ENCODE measurements around the gene FKBP4. TPM values are rescaled to one million over a fixed set of nuclear protein-coding genes. Genes with fewer than 3 reads are reported as not detected.
A peak's percentile ranks its signal among the peaks of the same experiment; 100 is the strongest.

FKBP4 gene
- total RNA-seq, 1 donor from 2014 or later: 45.3 TPM

DNA sequence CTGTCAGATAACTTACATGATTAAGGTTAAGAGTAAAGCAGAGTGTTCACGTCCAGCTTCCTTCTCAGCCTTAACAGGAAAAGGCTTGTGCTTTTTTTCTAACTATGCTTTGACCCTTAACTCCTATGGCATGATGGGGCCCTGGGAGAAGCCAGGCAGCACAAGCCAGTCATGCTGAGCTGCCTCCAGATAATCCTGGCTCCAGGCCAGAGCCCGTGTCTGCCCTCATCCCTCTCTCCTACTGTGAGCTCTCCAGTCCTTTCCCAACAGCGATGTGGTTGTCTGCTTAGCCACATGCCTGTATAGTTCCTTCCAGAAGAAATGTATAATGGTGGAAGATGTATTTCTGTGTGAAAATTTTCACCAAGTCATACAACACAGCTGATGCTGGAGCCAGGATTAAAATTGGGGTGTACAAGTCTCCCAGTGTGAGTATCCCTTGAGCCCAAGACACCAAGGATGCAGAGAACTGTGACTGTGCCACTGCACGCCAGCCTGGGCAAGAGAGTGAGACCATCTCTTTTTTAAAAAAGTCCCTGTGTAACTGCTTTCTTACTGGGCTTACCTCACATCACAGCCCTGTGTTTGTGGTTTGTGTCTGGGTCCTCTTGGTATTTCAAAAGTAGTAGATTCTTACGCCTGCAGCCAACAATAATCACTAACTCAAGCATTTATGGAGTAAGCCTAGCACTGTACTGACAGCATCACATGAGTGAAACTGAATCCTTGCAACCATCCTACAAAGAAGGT lies 9.8 kb downstream of the FKBP4 start:
- Mint-ChIP-seq H3K27me3 (ENCODE audit: insufficient read depth, low read depth) (no peaks in the 10 kb centered on the region), H3K36me3 (peaks cover 37% of the 10 kb centered on the region), H3K27ac (peak overlapping the region; percentile 65), H3K4me3 (no peak overlapping the region), H3K4me1 (peaks cover 3% of the 10 kb centered on the region), H3K9me3 (no peaks in the 10 kb centered on the region)
- H3F3A ChIP-seq (ENCODE audit: low read depth): no peaks in the 10 kb centered on the region
- H3K4me3 ChIP-seq: no peak overlapping the region
- no peak for DNase-seq (ENCODE audit: low spot score)
- no peak overlapping the region for H3K9ac ChIP-seq
- H3K9me3 ChIP-seq (ENCODE audit: low read depth): no peaks in the 10 kb centered on the region
- TF ChIP-seq, protein P1, sequence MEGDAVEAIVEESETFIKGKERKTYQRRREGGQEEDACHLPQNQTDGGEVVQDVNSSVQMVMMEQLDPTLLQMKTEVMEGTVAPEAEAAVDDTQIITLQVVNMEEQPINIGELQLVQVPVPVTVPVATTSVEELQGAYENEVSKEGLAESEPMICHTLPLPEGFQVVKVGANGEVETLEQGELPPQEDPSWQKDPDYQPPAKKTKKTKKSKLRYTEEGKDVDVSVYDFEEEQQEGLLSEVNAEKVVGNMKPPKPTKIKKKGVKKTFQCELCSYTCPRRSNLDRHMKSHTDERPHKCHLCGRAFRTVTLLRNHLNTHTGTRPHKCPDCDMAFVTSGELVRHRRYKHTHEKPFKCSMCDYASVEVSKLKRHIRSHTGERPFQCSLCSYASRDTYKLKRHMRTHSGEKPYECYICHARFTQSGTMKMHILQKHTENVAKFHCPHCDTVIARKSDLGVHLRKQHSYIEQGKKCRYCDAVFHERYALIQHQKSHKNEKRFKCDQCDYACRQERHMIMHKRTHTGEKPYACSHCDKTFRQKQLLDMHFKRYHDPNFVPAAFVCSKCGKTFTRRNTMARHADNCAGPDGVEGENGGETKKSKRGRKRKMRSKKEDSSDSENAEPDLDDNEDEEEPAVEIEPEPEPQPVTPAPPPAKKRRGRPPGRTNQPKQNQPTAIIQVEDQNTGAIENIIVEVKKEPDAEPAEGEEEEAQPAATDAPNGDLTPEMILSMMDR (IDR thresholded peaks at IDR 0.05): no peak
- TF ChIP-seq EZH2 (IDR thresholded peaks at IDR 0.05) (no peak), EZH2phosphoT487 (IDR thresholded peaks at IDR 0.05) (no peak)
- H3K27me3 ChIP-seq: no peaks in the 10 kb centered on the region
- H4K20me1 ChIP-seq (ENCODE audit: low read depth): peaks cover 3% of the 10 kb centered on the region
- H3K36me3 ChIP-seq: no peaks in the 10 kb centered on the region
- no peak overlapping the region for H3K4me2 ChIP-seq
- no peak overlapping the region for H2AFZ ChIP-seq (replicated peaks)
- H3K27ac ChIP-seq: no peak overlapping the region
- H3K79me2 ChIP-seq (ENCODE audit: low read depth): no peaks in the 10 kb centered on the region
- no peaks in the 10 kb centered on the region for H3K4me1 ChIP-seq

DNA sequence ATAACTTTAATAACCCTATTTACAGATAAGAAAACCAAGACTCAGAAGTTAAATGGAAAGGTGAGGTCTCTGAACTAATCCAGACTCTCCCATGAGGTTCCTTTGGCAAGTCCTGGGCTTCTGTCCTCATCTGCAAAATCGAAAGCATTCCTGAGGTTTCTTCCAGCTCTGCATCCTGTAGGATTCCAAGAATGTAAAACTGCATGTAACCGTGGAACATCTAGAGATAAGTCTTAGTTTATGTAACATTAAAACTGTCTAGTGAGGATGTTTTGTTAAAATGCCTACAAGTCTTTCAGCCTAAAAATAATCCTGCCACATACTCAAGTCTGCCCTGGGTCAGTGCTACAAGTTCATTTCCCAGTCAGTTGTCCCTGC lies 10.4 kb downstream of the FKBP4 start:
- H3K9me3 Mint-ChIP-seq: no peaks in the 10 kb centered on the region
- Histone ChIP-seq H3K27me3 (no peaks in the 10 kb centered on the region), H4K20me1 (ENCODE audit: low read depth) (peaks cover 3% of the 10 kb centered on the region), H3K4me3 (no peak overlapping the region), H3K9me3 (ENCODE audit: low read depth) (no peaks in the 10 kb centered on the region), H3K27ac (no peak overlapping the region), H3K9ac (no peak overlapping the region), H3K36me3 (no peaks in the 10 kb centered on the region), H2AFZ (replicated peaks) (no peak overlapping the region), H3K79me2 (ENCODE audit: low read depth) (no peaks in the 10 kb centered on the region), H3K4me1 (no peaks in the 10 kb centered on the region), H3K4me2 (no peak overlapping the region), H3F3A (ENCODE audit: low read depth) (no peaks in the 10 kb centered on the region)
- no peak overlapping the region for H3K27ac Mint-ChIP-seq
- H3K4me3 Mint-ChIP-seq: no peak overlapping the region
- no peak for DNase-seq (ENCODE audit: low spot score)
- H3K27me3 Mint-ChIP-seq (ENCODE audit: insufficient read depth, low read depth): no peaks in the 10 kb centered on the region
- peaks cover 33% of the 10 kb centered on the region for H3K36me3 Mint-ChIP-seq
- peaks cover 3% of the 10 kb centered on the region for H3K4me1 Mint-ChIP-seq
- TF ChIP-seq, protein P1 (IDR thresholded peaks at IDR 0.05): no peak
- TF ChIP-seq EZH2 (IDR thresholded peaks at IDR 0.05) (no peak), EZH2phosphoT487 (IDR thresholded peaks at IDR 0.05) (no peak)

DNA sequence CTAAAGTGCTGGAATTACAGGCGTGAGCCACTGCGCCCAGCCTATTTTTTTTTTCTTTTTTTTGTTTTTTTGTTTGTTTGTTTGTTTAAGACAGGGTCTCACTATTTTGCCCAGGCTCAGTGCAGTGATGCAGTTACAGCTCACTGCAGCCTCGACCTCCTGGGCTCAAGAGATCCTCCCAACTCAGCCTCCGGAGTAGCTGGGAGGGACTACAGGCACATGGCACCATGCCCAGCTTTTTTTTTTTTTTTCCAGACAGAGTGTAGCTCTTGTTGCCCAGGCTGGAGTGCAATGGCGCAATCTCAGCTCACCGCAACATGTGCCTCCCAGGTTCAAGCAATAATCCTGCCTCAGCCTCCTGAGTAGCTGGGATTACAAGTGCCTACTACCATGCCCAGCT lies 11.9 kb downstream of the FKBP4 start:
- no peak overlapping the region for H2AFZ ChIP-seq (replicated peaks)
- H3K36me3 ChIP-seq: no peaks in the 10 kb centered on the region
- no peaks in the 10 kb centered on the region for H3K4me1 ChIP-seq
- H3K27me3 Mint-ChIP-seq (ENCODE audit: insufficient read depth, low read depth): no peaks in the 10 kb centered on the region
- no peaks in the 10 kb centered on the region for H3K79me2 ChIP-seq (ENCODE audit: low read depth)
- no peak for DNase-seq (ENCODE audit: low spot score)
- no peak overlapping the region for H3K4me2 ChIP-seq
- H4K20me1 ChIP-seq (ENCODE audit: low read depth): peaks cover 5% of the 10 kb centered on the region
- no peaks in the 10 kb centered on the region for H3K9me3 Mint-ChIP-seq
- no peak overlapping the region for H3K27ac Mint-ChIP-seq
- peaks cover 21% of the 10 kb centered on the region for H3K36me3 Mint-ChIP-seq
- H3K4me3 ChIP-seq: no peak overlapping the region
- H3K9ac ChIP-seq: no peak overlapping the region
- H3K4me3 Mint-ChIP-seq: no peak overlapping the region
- H3K9me3 ChIP-seq (ENCODE audit: low read depth): no peaks in the 10 kb centered on the region
- peaks cover 2% of the 10 kb centered on the region for H3F3A ChIP-seq (ENCODE audit: low read depth)
- H3K27ac ChIP-seq: no peak overlapping the region
- TF ChIP-seq, protein P1 (IDR thresholded peaks at IDR 0.05): no peak
- TF ChIP-seq EZH2phosphoT487 (IDR thresholded peaks at IDR 0.05) (no peak), EZH2 (IDR thresholded peaks at IDR 0.05) (no peak)
- no peaks in the 10 kb centered on the region for H3K27me3 ChIP-seq
- peaks cover 9% of the 10 kb centered on the region for H3K4me1 Mint-ChIP-seq
